NK-92 (cell line): Measurements from ENCODE around the gene SLX4IP.
"Not testable (repeated sequence)": the region's sequence is repeated elsewhere in the genome, so short reads cannot be mapped to it uniquely, and the experiment has no call there.

ENCODE experiments used
- DNase-seq: peaks from one replicate; lab custom pipeline; 2025; ENCODE audit not compliant: unreplicated experiment; lab: John Stamatoyannopoulos, UW

The SLX4IP gene

GRCh38 chr20:10595985-10596384, 160.9 kb downstream of the SLX4IP start:
- no peak for DNase-seq

- DNase-seq: no peak
Measured at GRCh38 chr20:10596710-10597121, 161.6 kb downstream of the SLX4IP start.

- DNase-seq: no peak
Measured at GRCh38 chr20:10597637-10598036, 162.5 kb downstream of the SLX4IP start.

- DNase-seq: no peak
Measured at GRCh38 chr20:10602221-10602871, 167.2 kb downstream of the SLX4IP start.

- no peak for DNase-seq
Measured at GRCh38 chr20:10603378-10603777, 168.3 kb downstream of the SLX4IP start.

GRCh38 chr20:10603971-10604864, 169.1 kb downstream of the SLX4IP start:
- DNase-seq: no peak

- DNase-seq: no peak
Measured at GRCh38 chr20:10604865-10605440, 169.8 kb downstream of the SLX4IP start.

- DNase-seq: no peak
Measured at GRCh38 chr20:10605547-10606195, 170.6 kb downstream of the SLX4IP start.

GRCh38 chr20:10609276-10609675, 174.2 kb downstream of the SLX4IP start:
- DNase-seq: no peak

GRCh38 chr20:10609770-10610169, 174.7 kb downstream of the SLX4IP start:
- no peak for DNase-seq

GRCh38 chr20:10610251-10610650, 175.1 kb downstream of the SLX4IP start:
- DNase-seq: no peak

GRCh38 chr20:10611357-10611756, 176.3 kb downstream of the SLX4IP start:
- DNase-seq: no peak

- DNase-seq: not testable (repeated sequence)
Measured at GRCh38 chr20:10613426-10613825, 178.3 kb downstream of the SLX4IP start.

- DNase-seq: no peak
Measured at GRCh38 chr20:10613911-10614310, 178.8 kb downstream of the SLX4IP start.

GRCh38 chr20:10616212-10616611, 181.1 kb downstream of the SLX4IP start:
- no peak for DNase-seq

GRCh38 chr20:10617549-10618133, 182.5 kb downstream of the SLX4IP start:
- DNase-seq: not testable (repeated sequence)

GRCh38 chr20:10618611-10619245, 183.6 kb downstream of the SLX4IP start:
- DNase-seq: no peak

- DNase-seq: no peak
Measured at GRCh38 chr20:10619427-10619826, 184.3 kb downstream of the SLX4IP start.

GRCh38 chr20:10621149-10621548, 186.0 kb downstream of the SLX4IP start:
- no peak for DNase-seq

- no peak for DNase-seq
Measured at GRCh38 chr20:10622657-10623418, 187.7 kb downstream of the SLX4IP start.
